Hepatic stellate cell (primary cell): ENCODE results near the gene SLC17A7.
A peak's percentile ranks its signal among the peaks of the same experiment; 100 is the strongest.
"Not testable (repeated sequence)": the region's sequence is repeated elsewhere in the genome, so short reads cannot be mapped to it uniquely, and the experiment has no call there.

Experiments
- DNase-seq: peaks from one replicate; pipeline ENCODE4 v3.0.0; 2011; ENCODE audit warnings: low spot score

SLC17A7 gene

GRCh38 chr19:49441210-49441959, at the start of gene SLC17A7:
SLC17A7 (minus strand) TSS chr19:49441527; CDS start chr19:49441379, 148 bp downstream.
- DNase-seq: no peak

- DNase-seq: no peak
Measured at GRCh38 chr19:49490287-49491029, 49.1 kb upstream of the SLC17A7 start.

DNA sequence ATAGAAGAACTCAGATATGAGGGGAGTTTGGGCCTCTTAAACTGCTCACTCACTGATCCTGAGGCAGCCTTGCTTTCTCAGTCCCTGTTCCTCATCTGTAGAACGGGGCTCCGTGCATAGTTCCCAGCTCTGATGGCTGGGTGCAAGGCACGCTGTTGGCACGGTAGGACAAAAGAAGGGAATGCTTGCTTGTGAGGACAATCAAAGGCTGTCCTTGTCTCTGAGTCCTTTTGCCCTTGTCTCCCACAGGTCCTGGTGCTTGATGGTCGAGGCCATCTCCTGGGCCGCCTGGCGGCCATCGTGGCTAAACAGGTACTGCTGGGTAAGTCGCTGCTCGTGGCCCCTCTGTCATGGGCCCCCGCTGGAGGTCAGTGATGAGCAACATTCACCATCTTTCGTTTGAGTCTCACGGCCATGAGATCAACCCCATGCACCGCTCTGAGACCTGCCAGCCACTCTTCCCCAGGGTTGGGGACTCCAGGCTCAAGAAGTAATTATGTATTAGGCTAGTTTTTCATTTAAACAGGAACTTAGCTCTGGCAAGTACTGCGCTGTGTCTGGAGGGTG, 48.4 kb upstream of the SLC17A7 start:
- DNase-seq: no peak

DNA sequence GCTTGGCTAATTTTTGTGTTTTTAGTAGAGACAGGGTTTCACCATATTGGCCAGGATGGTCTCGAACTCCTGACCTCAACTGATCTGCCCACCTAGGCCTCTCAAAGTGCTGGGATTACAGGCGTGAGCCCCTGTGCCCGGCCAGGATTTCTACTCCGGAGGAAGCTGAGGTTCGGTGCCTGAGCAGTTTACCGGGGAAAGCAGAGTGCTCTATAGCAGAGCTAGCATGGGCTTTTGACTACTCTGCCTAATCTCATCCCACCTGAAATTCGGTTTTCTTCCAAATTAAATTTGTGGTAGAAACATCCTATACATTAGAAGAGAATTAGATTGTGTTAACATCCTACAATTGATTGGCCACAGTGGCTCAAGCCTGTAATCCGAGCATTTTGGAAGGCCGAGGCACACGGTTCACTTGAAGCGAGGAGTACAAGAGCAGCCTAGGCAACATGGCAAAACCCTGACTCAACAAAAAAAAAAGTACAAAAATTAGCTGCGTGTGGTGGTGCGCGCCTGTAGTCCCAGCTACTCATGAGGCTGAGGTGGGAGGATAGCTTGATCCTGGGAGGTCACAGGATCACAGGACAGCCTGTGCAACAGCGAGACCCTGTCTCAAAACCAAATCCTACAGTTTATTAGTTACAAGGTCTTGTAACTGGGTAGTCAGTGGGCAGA, 47.7 kb upstream of the SLC17A7 start:
- no peak for DNase-seq

DNA sequence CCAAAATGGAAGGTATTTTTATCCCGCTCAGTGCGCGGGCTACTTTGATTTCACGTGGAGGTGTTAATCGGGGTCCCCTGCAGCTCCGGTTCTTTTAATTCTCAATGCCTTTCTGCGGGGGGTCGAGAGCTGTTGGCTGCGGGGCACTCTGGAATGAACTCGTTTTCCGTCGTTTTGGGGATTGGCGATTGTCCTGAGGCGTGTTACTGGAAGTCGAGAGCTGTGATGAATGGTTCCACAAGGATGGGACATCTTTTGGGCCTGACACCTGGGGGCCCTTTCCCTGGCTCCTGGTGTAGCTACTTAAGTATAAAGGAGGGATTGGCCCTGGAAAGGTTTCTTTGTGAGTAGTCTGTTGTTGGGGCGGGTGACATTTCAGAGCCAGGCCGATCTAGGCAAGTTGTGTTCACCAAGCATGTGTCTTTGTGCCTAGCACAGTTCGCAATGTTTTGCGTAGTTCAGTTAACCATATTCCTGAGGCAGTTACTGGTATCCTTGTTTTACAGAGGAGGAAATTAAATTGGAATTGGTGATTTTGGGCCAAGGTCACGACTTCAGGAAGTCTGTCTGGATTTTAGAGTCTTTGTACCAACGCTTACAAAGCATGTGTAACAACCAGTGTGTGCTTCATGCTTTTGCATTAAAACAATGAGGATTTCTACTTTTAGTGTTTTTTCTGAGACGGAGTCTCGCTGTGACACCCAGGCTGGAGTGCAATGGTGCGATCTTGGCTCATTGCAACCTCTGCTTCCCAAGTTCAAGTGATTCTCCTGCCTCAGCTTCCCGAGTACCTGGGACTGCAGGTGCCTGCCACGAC, 46.9 kb upstream of the SLC17A7 start:
- DNase-seq: no peak

DNA sequence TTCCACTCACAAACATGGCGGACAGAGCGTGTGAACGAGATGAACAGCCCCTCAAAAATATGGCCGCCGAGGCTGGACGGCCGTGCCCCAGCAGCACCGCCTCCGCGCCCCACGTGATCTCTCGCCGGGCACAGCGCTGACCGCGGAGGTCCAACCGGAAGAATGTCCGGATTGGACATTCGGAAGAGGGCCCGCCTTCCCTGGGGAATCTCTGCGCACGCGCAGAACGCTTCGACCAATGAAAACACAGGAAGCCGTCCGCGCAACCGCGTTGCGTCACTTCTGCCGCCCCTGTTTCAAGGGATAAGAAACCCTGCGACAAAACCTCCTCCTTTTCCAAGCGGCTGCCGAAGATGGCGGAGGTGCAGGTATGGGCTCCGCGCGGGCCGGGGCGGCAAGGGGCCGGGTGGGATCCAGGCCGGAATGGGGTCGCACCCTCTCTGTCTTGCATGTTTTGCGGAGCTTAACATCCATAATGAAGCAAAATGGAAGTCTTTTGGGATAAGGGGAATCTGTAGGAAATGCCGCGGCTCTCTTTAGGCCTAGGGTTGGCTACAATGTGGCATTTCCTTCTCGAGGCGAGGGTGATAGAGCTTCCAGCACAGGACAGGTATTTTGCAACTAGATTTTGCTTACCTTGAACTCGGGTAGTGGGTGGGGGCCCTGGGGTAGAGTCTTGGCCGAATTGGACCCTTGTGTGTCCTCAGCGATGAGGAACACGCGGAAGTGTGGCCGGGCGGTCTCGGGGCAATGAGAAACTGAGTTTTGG, 46.1 kb upstream of the SLC17A7 start, which contains the start of gene RPL13A:
TSS of gene RPL13A (plus strand) at position 332 of the 769 bp plus-strand sequence. CDS start at position 354, 22 bp downstream.
- DNase-seq: peak; percentile 98

- no peak for DNase-seq
Measured at GRCh38 chr19:49486710-49487276, 45.5 kb upstream of the SLC17A7 start.

GRCh38 chr19:49486232-49486631, 44.9 kb upstream of the SLC17A7 start:
- DNase-seq: no peak

DNA sequence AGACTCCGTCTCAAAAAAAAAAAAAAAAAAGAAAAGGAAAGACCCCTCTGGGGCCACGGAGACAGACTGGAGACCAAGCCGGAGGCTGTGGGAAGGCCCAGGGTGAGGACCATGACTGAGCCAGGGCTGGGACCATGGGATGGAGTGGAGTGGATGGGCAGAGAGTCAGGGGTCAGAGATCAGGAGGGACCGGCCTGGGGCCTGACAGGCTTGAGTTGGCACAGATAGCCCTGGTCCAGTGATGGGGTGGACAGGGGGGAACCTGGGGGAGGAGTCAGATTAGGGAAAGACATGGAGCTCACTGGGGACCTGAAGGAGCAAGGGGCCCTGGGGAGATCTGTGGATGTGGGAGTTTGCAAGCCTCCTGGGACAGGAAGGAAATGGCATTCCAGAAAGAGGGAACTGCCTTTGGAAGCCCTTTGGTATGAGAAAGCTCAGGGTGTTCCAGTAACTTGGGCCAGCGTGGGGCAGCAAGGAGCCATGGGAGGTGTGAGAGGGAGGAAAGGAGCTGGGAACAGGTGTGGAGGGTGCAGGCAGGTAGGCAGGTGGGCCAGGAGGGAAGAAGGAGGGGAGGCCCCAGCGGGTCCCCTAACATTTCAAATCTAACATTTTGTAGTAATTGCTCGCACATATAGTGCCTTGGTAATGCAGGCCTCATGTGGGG, 39.8 kb upstream of the SLC17A7 start:
- no peak for DNase-seq

- no peak for DNase-seq
Measured at GRCh38 chr19:49479975-49480628, 38.8 kb upstream of the SLC17A7 start.

DNA sequence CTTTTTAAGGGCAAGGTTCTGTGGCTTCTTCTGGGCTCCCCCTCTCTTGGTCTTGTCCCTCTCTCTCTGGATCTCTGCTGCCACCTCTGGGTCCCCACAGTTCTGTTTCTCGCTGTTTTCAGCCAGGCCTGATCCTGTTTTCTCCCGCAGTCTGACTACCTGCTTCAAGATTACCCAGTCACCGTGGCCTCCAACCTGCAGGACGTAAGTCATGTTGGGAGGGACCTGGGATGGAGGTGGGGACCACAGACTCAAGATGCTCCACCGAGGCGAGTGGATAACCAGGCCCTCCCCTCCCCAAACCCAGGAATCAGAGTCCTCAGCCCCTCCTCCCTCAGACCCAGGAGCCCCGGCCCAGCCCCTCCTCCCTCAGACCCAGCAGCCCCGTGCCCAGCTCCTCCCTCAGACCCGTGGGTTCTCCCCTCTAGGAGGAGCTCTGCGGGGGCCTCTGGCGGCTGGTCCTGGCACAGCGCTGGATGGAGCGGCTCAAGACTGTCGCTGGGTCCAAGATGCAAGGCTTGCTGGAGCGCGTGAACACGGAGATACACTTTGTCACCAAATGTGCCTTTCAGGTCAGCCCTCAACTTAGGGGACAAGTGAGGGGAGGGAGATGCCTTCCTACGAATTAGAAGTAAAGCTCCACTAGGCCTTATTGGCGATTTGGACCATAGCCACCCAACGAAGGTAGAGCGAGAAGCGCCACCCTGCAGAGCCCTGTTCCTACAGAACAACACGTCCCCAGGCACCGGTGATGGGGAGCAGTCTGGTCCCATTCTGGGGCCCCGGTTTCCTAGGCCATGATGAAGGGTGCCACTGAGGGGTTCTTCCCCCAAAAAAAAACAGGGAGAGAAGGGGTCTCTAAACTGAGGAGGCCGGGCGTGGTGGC, 34.9 kb upstream of the SLC17A7 start:
- peak; percentile 57 for DNase-seq

- no peak for DNase-seq
Measured at GRCh38 chr19:49475191-49475917, 34.0 kb upstream of the SLC17A7 start.

- no peak for DNase-seq
Measured at GRCh38 chr19:49474542-49474924, 33.2 kb upstream of the SLC17A7 start.

- peak; percentile 99 for DNase-seq
Measured at GRCh38 chr19:49473868-49474541, 32.7 kb upstream of the SLC17A7 start, which contains the start of gene FLT3LG. FLT3LG (plus strand) TSS chr19:49474215; CDS start chr19:49474640, 425 bp downstream.

GRCh38 chr19:49473501-49473867, 32.2 kb upstream of the SLC17A7 start:
- DNase-seq: not testable (repeated sequence)

DNA sequence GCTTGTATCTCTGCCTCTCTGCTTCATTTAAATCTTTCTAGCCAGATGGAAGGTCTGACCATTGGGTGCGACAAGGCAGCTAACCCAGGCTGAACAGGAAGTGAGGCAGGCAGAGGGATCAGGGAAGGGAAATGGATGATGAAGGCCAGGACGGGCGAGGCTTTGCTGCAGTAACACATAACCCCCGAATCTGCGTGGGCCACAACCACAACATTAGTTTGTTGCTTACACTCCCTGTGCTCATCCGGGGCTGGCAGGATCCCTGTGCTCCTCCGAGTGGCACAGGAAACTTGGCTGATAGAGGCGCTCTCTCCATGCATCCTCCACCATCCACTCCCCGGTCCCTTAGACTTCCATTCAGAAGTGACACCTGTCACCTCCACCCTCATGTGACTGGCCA, 31.6 kb upstream of the SLC17A7 start:
- DNase-seq: no peak

GRCh38 chr19:49470615-49470978, 29.3 kb upstream of the SLC17A7 start:
- DNase-seq: no peak
